8988T (cell line): Measurements from ENCODE around the gene PDPR.
"Not testable (repeated sequence)": the region's sequence is repeated elsewhere in the genome, so short reads cannot be mapped to it uniquely, and the experiment has no call there.

Experiments used
- DNase-seq: peaks from one replicate; pipeline ENCODE4 v3.0.0; 2011

The PDPR gene

GRCh38 chr16:70166688-70167087 is 52.6 kb downstream of the PDPR start:
- DNase-seq, result not testable (repeated sequence)

GRCh38 chr16:70173212-70173837 is 59.2 kb downstream of the PDPR start, which contains the start of gene CLEC18C:
TSS of gene CLEC18C (plus strand) at chr16:70173787. CDS start at chr16:70174279, 492 bp downstream.
- DNase-seq, result not testable (repeated sequence)

- DNase-seq, result not testable (repeated sequence)
These were observed 59.8 kb downstream of the PDPR start for GRCh38 chr16:70173916-70174315.

- not testable (repeated sequence) for DNase-seq
These were observed 60.3 kb downstream of the PDPR start for GRCh38 chr16:70174387-70174932.

- not testable (repeated sequence) for DNase-seq
These were observed 73.9 kb downstream of the PDPR start for GRCh38 chr16:70187858-70188607.

- DNase-seq, result not testable (repeated sequence)
These were observed 74.4 kb downstream of the PDPR start for GRCh38 chr16:70188608-70188915.

- DNase-seq, result not testable (repeated sequence)
These were observed 76.4 kb downstream of the PDPR start for GRCh38 chr16:70190574-70190973.

- not testable (repeated sequence) for DNase-seq
These were observed 82.7 kb downstream of the PDPR start for GRCh38 chr16:70196683-70197300.

- peak; percentile 6 for DNase-seq
These were observed 83.5 kb downstream of the PDPR start for GRCh38 chr16:70197611-70198010.

GRCh38 chr16:70198230-70198629 is 84.1 kb downstream of the PDPR start:
- DNase-seq, result not testable (repeated sequence)

- DNase-seq, result not testable (repeated sequence)
These were observed 84.5 kb downstream of the PDPR start for GRCh38 chr16:70198666-70199065.

GRCh38 chr16:70199170-70199569 is 85.0 kb downstream of the PDPR start:
- not testable (repeated sequence) for DNase-seq

GRCh38 chr16:70200063-70200462 is 85.9 kb downstream of the PDPR start:
- DNase-seq, result not testable (repeated sequence)

- not testable (repeated sequence) for DNase-seq
These were observed 89.4 kb downstream of the PDPR start for GRCh38 chr16:70203508-70203907.

GRCh38 chr16:70204010-70204409 is 89.9 kb downstream of the PDPR start:
- not testable (repeated sequence) for DNase-seq

GRCh38 chr16:70204668-70205405 is 90.7 kb downstream of the PDPR start:
- DNase-seq, result not testable (repeated sequence)

- DNase-seq, result not testable (repeated sequence)
These were observed 92.2 kb downstream of the PDPR start for GRCh38 chr16:70206382-70206781.
